HCT116 (cell line): Measurements from ENCODE around the gene MYOZ2. TPM values are rescaled to one million over a fixed set of nuclear protein-coding genes. Genes with fewer than 3 reads are reported as not detected.

Experiments used
- ATAC-seq: fragments of 200-7000 bp; cut with Tn5 transposase; 2 replicates; pipeline ENCODE4 v1.9.1; 2020; ENCODE audit warnings: mild to moderate bottlenecking, moderate library complexity
- BruUV-seq: library from RNA; stranded (reverse); fragments of 400-500 nt; replicated peaks from 2 replicates; lab custom pipeline; 2021; lab: Mats Ljungman, UMichigan
- CTCF ChIA-PET: fragments of 300-600 bp; sonication (Branson Sonifier 250); formaldehyde crosslinking; loops from one replicate; lab custom pipeline; 2021; ENCODE audit warnings: antibody characterized with exemption; lab: Charles Lee
- POLR2A ChIA-PET: fragments of 300-600, 350-600 bp; sonication (Branson Sonifier 250); formaldehyde crosslinking; loops from one replicate; lab custom pipeline; 2021; ENCODE audit warnings: antibody characterized with exemption; lab: Charles Lee
- RAD21 ChIA-PET, 2 experiments: fragments of 300-600 bp; sonication (Branson Sonifier 250); formaldehyde crosslinking; loops; one replicate each; lab custom pipeline; 2023; ENCODE audit warnings: low total read pairs in 2 of 2; ENCODE audit not compliant: uncharacterized antibody in 2 of 2, unreplicated experiment in 2 of 2, low non-redundant PET in 1 of 2; lab: Charles Lee
- DNase-seq: peaks from one replicate; pipeline ENCODE4 v3.0.0-alpha.2; 2010; ENCODE audit warnings: low read depth, low spot score
- H2AFZ ChIP-seq: fragments of 200-600 bp; shearing (Covaris generic), sonication (generic); 2 replicates; pipeline ENCODE4 v1.6.1; 2017; ENCODE audit warnings: low read depth, mixed run types, mixed read lengths, antibody characterized with exemption, low read length; ENCODE audit not compliant: poor library complexity, severe bottlenecking
- H3K27ac ChIP-seq: 2 replicates; pipeline ENCODE4 v1.5.1; 2012; ENCODE audit warnings: low read depth, low read length
- H3K27me3 ChIP-seq: fragments of 200-600 bp; sonication (generic); 2 replicates; pipeline ENCODE4 v1.6.1; 2016; ENCODE audit warnings: mixed run types, low read length, mixed read lengths; ENCODE audit not compliant: insufficient read depth
- H3K36me3 ChIP-seq, 2 experiments: fragments of 200-500 bp in 1 of 2; fragments of 200-600 bp in 1 of 2; sonication (Bioruptor generic) in 1 of 2; sonication (generic) in 1 of 2; 2 replicates each; pipeline versions ENCODE4 v1.5.1 to v1.6.1; 2014 to 2016; ENCODE audit warnings: low read length in 2 of 2, inconsistent platforms in 1 of 2, mixed read lengths in 1 of 2, mixed run types in 1 of 2; ENCODE audit not compliant: insufficient read depth in 2 of 2, control insufficient read depth in 1 of 2
- H3K4me1 ChIP-seq, 2 experiments: fragments of 200-600 bp in 1 of 2; sonication (generic) in 1 of 2; 2 replicates each; pipeline versions ENCODE4 v1.5.1 to v1.6.1; 2012 to 2017; ENCODE audit warnings: low read length in 2 of 2, inconsistent platforms in 1 of 2, mild to moderate bottlenecking in 1 of 2, mixed read lengths in 1 of 2, mixed run types in 1 of 2, moderate library complexity in 1 of 2; ENCODE audit not compliant: insufficient read depth in 2 of 2, control insufficient read depth in 1 of 2
- H3K4me2 ChIP-seq: fragments of 200-600 bp; sonication (generic); 2 replicates; pipeline ENCODE4 v1.6.1; 2017; ENCODE audit warnings: mixed run types, low read length, mixed read lengths
- H3K4me3 ChIP-seq, 2 experiments: fragments of 200-600 bp in 1 of 2; sonication (generic) in 1 of 2; replicated peaks in 1 of 2; 2 replicates each; pipeline ENCODE4 v1.5.1; 2011 to 2016; ENCODE audit warnings: low read length in 2 of 2, control low read depth in 1 of 2, low read depth in 1 of 2, mild to moderate bottlenecking in 1 of 2, mixed read lengths in 1 of 2, mixed run types in 1 of 2
- H3K79me2 ChIP-seq: fragments of 200-600 bp; sonication (generic); 2 replicates; pipeline ENCODE4 v1.6.1; 2017; ENCODE audit warnings: mild to moderate bottlenecking, mixed run types, low read length, moderate library complexity, mixed read lengths; ENCODE audit not compliant: insufficient read depth
- H3K9ac ChIP-seq: fragments of 200-600 bp; sonication (generic); 2 replicates; pipeline ENCODE4 v1.6.1; 2016; ENCODE audit warnings: low read length, mixed read lengths
- H3K9me2 ChIP-seq: fragments of 200-600 bp; sonication (generic), shearing (Covaris generic); 2 replicates; pipeline ENCODE4 v1.6.1; 2017; ENCODE audit warnings: mixed run types, mild to moderate bottlenecking, moderate library complexity; ENCODE audit not compliant: insufficient read depth
- H3K9me3 ChIP-seq, 2 experiments: fragments of 200-500 bp in 1 of 2; fragments of 200-600 bp in 1 of 2; sonication (Bioruptor generic) in 1 of 2; sonication (generic) in 1 of 2; 2 replicates each; pipeline ENCODE4 v1.6.1; 2014 to 2017; ENCODE audit warnings: low read length in 2 of 2, mixed read lengths in 2 of 2, inconsistent platforms in 1 of 2, low read depth in 1 of 2, mild to moderate bottlenecking in 1 of 2, mixed run types in 1 of 2, moderate library complexity in 1 of 2; ENCODE audit not compliant: control insufficient read depth in 1 of 2, insufficient read depth in 1 of 2
- H4K20me1 ChIP-seq: fragments of 200-600 bp; sonication (generic), shearing (Covaris generic); 2 replicates; pipeline ENCODE4 v1.6.1; 2017; ENCODE audit warnings: mixed run types, mild to moderate bottlenecking, moderate library complexity; ENCODE audit not compliant: insufficient read depth
- ATF3 ChIP-seq: IDR thresholded peaks from 2 replicates; pipeline ENCODE4 v1.6.1; 2012
- CBX3 ChIP-seq: IDR thresholded peaks from 2 replicates; pipeline ENCODE4 v1.6.1; 2012; ENCODE audit warnings: low read depth
- CEBPB ChIP-seq: IDR thresholded peaks from 2 replicates; pipeline ENCODE4 v1.6.1; 2012; ENCODE audit warnings: low read depth
- CTCF ChIP-seq, 3 experiments: fragments of 200-600 bp in 1 of 3; sonication (generic) in 1 of 3; IDR thresholded peaks in 2 of 3; conservative IDR thresholded peaks in 1 of 3; 2 replicates each; pipeline ENCODE4 v1.5.1; 2012 to 2017; ENCODE audit warnings: low read depth in 2 of 3, low read length in 2 of 3, antibody characterized with exemption in 1 of 3, borderline replicate concordance in 1 of 3, control low read depth in 1 of 3, mild to moderate bottlenecking in 1 of 3, mixed read lengths in 1 of 3, mixed run types in 1 of 3, moderate library complexity in 1 of 3; ENCODE audit not compliant: insufficient read depth in 1 of 3
- EGR1 ChIP-seq: IDR thresholded peaks from 2 replicates; pipeline ENCODE4 v1.6.1; 2012; ENCODE audit warnings: low read depth
- ELF1 ChIP-seq: IDR thresholded peaks from 2 replicates; pipeline ENCODE4 v1.6.1; 2012; ENCODE audit warnings: low read depth, borderline replicate concordance
- EZH2 ChIP-seq: fragments of 200-600 bp; sonication (generic); IDR thresholded peaks from 2 replicates; pipeline ENCODE4 v1.6.1; 2017; ENCODE audit warnings: antibody characterized with exemption, mixed run types
- FOSL1 ChIP-seq: IDR thresholded peaks from 2 replicates; pipeline ENCODE4 v1.6.1; 2012; ENCODE audit warnings: low read depth
- JUND ChIP-seq: IDR thresholded peaks from 2 replicates; pipeline ENCODE4 v1.6.1; 2012
- MAX ChIP-seq: IDR thresholded peaks from 2 replicates; pipeline ENCODE4 v1.6.1; 2012
- POLR2A ChIP-seq: IDR thresholded peaks from 2 replicates; pipeline ENCODE4 v1.7.0; 2011; ENCODE audit warnings: borderline replicate concordance; ENCODE audit not compliant: insufficient read depth, insufficient read length; ENCODE audit errors: extremely low read depth
- POLR2AphosphoS5 ChIP-seq: IDR thresholded peaks from 2 replicates; pipeline ENCODE4 v1.6.1; 2011; ENCODE audit warnings: mild to moderate bottlenecking, low read depth, low read length, moderate library complexity
- RAD21 ChIP-seq: IDR thresholded peaks from 2 replicates; pipeline ENCODE4 v1.6.1; 2012; ENCODE audit warnings: low read depth, mild to moderate bottlenecking
- REST ChIP-seq: IDR thresholded peaks from 2 replicates; pipeline ENCODE4 v1.6.1; 2012; ENCODE audit warnings: low read depth
- SIN3A ChIP-seq: IDR thresholded peaks from 2 replicates; pipeline ENCODE4 v1.6.1; 2012; ENCODE audit warnings: low read depth
- SP1 ChIP-seq: IDR thresholded peaks from 2 replicates; pipeline ENCODE4 v1.6.1; 2012; ENCODE audit warnings: low read depth
- SRF ChIP-seq: IDR thresholded peaks from 2 replicates; pipeline ENCODE4 v1.6.1; 2012; ENCODE audit warnings: low read depth
- TCF7L2 ChIP-seq: IDR thresholded peaks from 2 replicates; pipeline ENCODE4 v1.7.0; 2011; ENCODE audit warnings: borderline replicate concordance, inconsistent platforms; ENCODE audit not compliant: insufficient read depth, insufficient read length; ENCODE audit errors: extremely low read depth
- ZFX ChIP-seq: fragments of 450-650 bp; IDR thresholded peaks from 2 replicates; pipeline ENCODE4 v1.6.1; 2017
- ZNF274 ChIP-seq: fragments of 200-500 bp; sonication (Bioruptor generic); IDR thresholded peaks from 2 replicates; pipeline ENCODE4 v1.6.1; 2014; ENCODE audit warnings: mild to moderate bottlenecking, low read depth, low read length, inconsistent platforms
- intact Hi-C: fragments of 100-400 bp; cut with micrococcal nuclease; formaldehyde crosslinking; loops from 2 replicates; pipeline ENCODE4 v1.10.0; 2022
- total RNA-seq: library from RNA; stranded (reverse); gene quantifications from one replicate; pipeline ENCODE4 v1.2.1, GENCODE V29; 2021; ENCODE audit not compliant: unreplicated experiment

MYOZ2 gene
- total RNA-seq, 1 experiment from 2014 or later = not detected

GRCh38 chr4:119221412-119221811 lies 85.8 kb downstream of the MYOZ2 start:
- no peaks in the 10 kb centered on the region for H3K9me3 ChIP-seq
- ATAC-seq (no peak), DNase-seq (no peak)
- H2AFZ ChIP-seq = no peak overlapping the region
- no peaks in the 10 kb centered on the region for H3K9me2 ChIP-seq
- H3K27ac ChIP-seq = no peak overlapping the region
- peaks cover 48% of the 10 kb centered on the region for H3K79me2 ChIP-seq
- ChIA-PET RAD21 (no interaction called here), POLR2A (interaction anchor here (1.6 kb wide), 1 partner anchor 9 kb away, joined by 10 read pairs; the partner anchor contains the start of gene USP53), CTCF (no interaction called here)
- H3K9ac ChIP-seq = no peak overlapping the region
- intact Hi-C loops = no loop called here
- H3K4me2 ChIP-seq = no peak overlapping the region
- H3K36me3 ChIP-seq = peaks cover 5 to 19% of the 10 kb centered on the region in 2 experiments; a peak in 2 of 4 replicates
- H3K27me3 ChIP-seq = no peaks in the 10 kb centered on the region
- H3K4me3 ChIP-seq = no peak overlapping the region
- TF ChIP-seq ATF3 (no peak), EGR1 (no peak), POLR2A (no peak), EZH2 (no peak), SRF (no peak), MAX (no peak), ELF1 (no peak), CTCF (IDR thresholded peaks at IDR 0.05 in 2 of 3, conservative IDR thresholded peaks at IDR 0.05 in 1 of 3; ENCODE audit: borderline replicate concordance in 1 of 3, insufficient read depth in 1 of 3, low read depth in 2 of 3, low read length in 2 of 3) (no peak), TCF7L2 (no peak), ZNF274 (no peak), REST (no peak), FOSL1 (no peak), SIN3A (no peak), CEBPB (no peak), POLR2AphosphoS5 (no peak), RAD21 (no peak), SP1 (no peak), CBX3 (no peak), JUND (no peak), ZFX (no peak)
- peaks cover 0 to 8% of the 10 kb centered on the region in 2 experiments; a peak in 2 of 4 replicates for H3K4me1 ChIP-seq
- no peaks in the 10 kb centered on the region for H4K20me1 ChIP-seq
- BruUV-seq = no TSS peak
